Stimulated activated CD8-positive, alpha-beta memory T cell treated with anti-CD3 and anti-CD28 coated beads, Interleukin-7, amount 100 ng/mL, for 48 hours (primary cell): Measurements from ENCODE around the gene RRN3.
A peak's percentile ranks its signal among the peaks of the same experiment; 100 is the strongest.
"Not testable (repeated sequence)": the region's sequence is repeated elsewhere in the genome, so short reads cannot be mapped to it uniquely, and the experiment has no call there.

Experiments
- DNase-seq, 2 donors: peaks; one replicate each; pipeline ENCODE4 v3.0.0-alpha.2; 2020; ENCODE audit warnings: low read depth in 1 of 2; ENCODE audit errors: extremely low read depth in 1 of 2

The RRN3 gene

DNA sequence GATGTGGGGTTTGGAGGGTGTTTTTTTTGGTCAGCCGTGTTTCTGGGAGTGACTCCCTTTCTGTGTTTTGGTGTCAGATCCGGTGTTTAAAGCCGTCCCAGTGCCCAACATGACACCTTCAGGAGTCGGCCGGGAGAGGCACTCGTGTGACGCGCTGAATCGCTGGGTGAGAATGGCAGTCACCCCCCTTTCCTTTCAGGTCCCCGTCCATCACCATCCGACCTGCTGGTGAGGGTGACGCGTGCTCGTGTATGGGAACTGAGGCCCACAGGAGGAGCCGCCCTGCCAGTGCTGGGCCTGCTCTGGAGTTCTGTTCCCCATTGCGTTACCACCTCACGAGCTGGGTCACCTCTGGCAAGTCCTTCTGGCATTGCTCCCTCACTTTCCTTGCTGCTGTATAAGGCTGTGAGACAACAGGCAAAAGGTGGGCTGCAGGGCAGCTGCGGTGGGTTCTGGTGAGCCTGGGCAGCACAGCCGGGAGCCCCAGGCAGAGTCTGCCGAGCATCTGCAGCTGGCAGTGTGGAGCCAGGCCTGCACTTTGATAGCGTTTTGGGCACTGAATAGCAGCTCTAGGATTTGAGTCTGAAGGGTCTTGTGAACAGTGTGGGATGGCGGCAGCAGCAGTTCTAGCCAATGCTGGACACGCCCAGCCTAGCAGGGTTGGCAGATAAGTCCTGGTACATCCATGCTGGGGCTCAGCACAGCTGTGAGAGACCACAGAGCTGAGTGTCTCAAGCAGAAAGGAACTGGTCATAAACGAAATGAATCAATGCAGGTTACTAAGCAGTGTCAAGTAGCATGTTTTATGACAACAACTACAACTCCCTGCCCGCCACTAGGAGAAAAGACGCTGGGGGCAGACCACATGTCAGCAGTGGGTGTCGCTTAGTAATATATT, 65.0 kb downstream of the RRN3 start:
- not testable (repeated sequence) for DNase-seq

DNA sequence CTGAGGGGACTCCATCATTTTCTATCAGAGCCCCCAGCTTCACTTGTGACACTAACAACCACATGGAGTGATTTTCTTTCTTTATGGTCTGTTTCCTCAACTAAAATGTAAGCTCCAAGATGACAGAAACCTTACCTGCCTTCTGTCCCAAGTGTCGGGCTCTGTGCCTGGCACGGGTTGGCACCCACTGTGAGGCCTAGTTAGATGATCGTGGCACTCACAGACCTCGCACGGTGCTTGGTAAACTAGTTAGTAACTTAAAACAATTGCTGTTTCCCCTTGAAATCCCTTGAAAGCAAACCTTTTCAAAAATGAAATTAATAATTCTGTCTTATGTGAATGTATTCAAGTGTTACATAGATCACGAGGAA, 65.7 kb downstream of the RRN3 start:
- DNase-seq = not testable (repeated sequence)

DNA sequence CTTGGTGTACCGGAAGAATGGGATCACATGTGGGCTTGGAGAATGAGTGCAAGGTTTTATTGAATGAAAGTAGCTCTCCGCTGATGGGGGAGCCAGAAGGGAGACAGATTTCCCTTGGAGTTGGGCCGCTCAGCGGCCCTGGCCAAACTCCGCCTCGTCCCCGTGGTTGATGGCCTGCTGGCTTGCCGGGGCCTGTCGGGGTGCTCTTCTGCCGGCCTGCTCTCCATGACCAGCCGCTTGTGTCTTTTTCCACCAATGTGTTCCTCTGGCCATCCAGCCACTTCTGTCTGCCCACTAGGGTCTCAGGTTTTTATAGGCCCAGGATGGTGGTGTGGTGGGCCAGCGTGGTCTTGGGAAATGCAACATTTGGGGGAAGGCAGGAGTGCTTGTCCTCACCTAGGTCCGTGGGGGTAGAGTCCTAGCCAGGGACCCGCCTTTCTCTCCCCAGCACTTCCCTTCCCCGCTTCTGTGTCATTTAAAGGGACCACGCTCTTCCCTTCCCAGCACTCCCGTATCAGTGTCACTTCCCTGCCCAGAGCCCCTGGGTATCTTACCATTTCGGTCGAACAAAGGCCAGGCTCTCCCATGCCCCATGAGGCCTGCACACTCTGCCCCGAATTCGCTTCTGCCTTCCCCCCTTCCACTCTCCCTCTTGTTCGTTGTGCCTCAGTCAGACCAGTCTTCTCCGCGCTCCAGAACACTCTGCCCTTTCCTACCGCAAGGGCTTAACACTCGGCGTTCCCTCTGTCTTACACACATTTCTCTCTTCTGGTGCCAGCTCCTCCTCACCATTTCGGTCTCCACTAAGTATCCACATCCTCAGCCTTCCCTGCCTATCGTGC, 66.3 kb downstream of the RRN3 start:
- not testable (repeated sequence) for DNase-seq

DNA sequence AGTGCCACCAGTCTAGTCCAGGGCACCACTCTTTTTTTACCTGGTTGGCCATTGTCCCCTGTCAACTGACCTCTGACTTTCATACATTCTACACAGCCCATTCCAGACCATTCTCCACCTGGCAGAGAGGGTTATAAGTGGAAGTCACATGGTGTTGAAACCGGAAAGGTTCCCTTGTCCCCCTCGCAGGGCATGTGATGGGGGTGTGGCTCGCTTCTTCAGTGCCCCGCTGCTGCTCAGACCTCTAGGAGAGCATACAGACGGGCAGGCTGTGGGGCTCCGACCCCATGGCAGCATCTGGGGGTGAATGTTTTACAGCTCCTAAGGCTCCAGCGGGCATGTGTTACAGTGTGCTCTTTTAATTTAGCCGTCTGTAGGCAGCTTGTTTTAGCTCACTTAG, 67.0 kb downstream of the RRN3 start:
- DNase-seq = not testable (repeated sequence)

DNA sequence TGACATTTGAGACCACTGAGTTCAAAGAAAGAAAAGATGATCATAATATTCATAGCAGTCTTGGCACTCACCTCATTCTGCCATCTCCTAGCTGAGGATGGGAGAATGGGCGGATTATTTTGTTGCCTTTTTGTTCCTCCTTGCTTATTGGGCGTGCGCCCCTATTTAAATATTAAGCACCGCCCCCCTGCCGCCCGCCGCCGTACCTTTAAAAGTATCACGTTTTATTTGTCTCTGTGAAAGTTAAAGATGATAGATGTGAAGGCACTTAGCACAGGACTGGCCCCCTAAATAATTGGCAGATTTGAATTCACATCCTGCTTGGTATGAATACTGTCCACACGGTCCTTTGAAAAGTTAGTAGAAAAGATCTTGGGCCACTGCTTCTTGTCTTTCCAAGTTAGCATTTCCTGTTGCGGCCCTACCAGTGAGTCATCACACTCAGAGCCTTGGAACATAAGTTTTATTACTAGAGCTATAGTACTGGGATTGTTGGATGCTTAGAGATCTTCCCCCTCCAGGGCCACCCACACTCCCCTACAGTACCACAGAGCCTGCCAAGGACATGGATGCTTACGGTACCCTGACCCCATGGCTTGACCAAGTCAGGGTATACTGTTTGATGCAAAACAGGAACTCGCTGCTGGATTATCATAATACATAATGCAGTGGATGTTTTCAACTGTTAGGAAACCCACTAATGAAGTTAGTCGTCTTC, 68.7 kb downstream of the RRN3 start:
- DNase-seq = not testable (repeated sequence)

DNA sequence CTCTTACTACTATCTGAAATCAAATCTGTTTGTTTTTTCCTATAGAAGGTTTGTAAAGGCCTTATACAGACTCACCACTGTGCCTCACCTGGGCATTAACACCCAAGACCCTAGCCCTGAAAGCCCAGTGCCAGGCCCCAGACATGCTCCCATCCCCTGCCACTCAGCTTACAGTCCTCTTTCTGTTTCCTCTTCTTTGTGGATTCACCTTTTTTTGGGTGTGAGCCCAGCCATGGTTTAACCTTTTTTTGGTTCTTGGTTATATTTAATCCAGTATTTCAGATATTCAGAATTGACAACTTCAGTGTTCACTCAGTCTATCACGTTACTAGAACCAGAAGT, 69.2 kb downstream of the RRN3 start:
- DNase-seq = not testable (repeated sequence)

DNA sequence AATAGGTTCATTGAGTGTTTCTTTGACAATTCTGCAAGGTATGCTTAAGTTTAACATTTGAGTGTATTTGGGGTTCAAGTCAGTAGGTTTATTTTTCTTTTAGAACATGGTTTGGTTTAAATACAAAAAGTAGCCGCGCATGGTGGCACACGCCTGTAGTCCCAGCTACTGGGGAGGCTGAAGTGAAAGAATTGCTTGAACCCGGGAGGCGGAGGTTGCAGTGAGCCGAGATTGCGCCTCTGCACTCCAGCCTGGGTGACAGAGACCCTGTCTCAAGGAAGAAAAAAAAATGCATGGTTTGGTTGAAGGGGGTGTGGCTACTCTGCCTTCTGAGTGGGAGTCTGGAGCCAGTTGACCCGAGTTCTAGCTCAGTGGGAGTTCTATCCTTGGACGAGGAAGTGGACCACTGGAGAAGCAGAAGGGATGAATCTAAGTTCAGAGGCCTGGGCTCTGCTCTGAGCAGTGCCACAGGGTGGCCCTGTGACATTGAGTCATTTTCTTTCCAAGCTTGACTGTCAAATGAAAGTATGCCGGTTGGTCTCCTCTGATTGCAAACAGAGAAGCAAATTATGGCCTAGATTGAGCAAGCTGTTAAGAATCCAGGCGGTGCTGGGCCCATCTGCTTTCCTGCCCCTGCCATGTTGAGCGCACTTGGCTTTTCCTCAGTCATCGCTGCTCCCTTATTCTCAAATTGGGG, 70.5 kb downstream of the RRN3 start:
- not testable (repeated sequence) for DNase-seq

DNA sequence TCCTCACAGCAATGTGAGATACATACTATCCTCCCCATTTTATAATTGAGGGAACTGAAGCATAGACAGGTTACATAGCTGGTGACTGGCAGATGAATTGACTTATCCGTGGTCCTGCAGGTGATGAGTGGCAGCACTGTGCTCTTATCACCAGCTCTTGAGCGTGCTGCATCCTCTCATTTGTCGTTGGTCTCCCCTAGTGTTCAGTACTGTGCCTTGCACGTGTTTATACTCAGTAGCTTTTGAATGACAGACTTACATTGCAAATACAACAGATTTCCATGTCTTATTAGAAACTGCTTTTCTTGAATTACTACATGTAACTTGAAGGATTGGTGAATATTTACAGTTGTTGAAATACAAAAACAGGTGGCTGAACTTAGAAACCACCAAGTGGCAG, 71.9 kb downstream of the RRN3 start:
- DNase-seq = peak in 1 of 2 donors; percentile 12

DNA sequence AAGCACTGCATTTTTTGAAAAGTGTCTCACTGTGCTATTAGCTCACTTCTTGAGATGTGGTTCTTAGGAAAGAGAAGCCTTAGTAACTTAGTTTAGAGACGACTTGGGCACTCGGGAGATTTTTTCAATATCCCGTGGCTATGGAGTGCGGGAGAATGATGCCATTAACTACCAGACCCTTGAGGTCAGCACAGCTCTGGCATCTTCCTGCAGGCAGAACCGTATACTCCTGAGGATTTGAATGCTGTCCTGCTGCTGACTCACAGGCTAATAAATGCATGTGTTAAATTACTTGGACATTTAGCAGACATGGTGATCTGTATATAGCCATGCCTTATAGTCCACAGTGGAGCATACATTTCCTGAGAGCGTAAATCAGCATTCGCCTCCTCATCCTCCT, 72.6 kb downstream of the RRN3 start:
- DNase-seq = not testable (repeated sequence)

DNA sequence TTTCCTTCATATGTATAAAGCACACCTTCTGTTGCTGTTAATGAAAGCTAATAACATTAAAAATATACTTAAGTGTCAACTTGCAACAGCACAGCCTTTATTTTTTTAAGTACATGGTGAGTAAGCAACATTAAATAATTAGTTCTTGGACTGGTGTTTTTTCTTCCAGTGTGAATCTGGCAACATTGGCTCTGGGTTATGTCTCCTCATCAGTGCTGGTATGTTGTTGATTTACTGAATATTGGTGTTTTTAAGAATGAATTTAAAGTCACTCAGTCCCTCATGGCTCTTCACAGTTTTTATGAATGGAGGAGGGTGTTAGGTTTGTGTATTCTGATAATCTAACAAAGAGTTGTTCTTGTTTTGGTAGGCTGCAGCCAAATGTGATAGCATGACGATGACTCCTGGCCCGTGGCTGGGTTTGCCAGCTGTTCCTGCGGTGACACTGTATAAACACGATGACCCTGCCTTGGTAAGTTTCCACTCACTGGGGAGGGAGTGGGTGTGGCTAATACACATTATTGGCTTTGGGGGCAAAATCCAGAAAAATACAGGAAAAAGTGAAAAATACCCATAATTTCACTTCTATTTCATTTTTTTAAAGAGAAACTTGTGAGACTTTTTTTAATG, 77.0 kb downstream of the RRN3 start:
- not testable (repeated sequence) for DNase-seq

DNA sequence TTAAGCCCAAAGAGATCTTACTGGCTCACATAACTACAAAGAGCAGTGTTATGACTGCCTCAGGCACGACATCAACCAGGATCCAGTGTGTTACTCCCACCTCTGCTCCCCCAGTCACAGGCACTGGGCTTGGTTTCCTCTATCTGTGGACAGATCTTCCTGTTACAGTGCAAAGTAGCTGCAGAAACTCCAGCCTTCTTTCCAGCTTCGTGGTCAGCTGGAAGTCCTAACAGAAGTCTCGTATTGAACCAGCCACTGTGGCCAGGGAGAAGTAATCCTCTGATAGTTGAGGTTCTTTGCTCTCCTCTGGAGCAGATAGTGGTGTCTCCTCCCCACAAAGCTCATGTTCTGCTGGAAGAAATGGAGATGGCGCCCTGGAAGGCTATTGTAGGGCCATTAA, 77.7 kb downstream of the RRN3 start:
- DNase-seq = not testable (repeated sequence)

DNA sequence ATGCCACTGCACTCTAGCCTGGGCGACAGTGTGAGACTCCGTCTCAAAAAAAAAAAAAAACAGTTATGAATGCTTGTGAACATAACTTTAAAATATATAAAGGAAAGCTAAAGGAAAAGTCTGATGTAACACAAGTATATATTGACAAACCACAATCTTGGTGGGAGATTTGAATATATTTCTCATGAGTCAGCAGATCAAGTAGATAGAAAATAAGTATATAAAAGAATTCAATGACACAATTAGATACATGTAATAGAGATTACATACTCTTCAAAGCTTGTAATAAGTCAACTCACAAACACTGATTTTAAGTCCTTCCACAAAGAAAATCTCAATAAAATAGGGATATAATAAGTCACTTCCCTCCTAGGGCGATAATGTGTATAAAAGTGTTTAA, 78.4 kb downstream of the RRN3 start:
- DNase-seq = not testable (repeated sequence)

DNA sequence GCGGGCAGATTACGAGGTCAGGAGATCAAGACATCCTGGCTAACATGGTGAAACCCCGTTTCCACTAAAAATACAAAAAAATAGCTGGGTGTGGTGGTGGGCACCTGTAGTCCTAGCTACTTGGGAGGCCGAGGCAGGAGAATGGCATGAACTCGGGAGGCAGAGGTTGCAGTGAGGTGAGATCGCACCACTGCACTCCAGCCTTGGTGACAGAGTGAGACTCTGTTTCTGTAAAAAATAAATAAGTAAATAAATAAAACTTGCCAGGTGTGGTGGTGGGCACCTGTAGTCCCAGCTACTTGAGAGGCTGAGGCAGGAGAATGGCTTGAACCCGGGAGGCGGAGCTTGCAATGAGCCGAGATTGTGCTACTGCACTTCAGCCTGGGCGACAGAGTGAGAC, 81.1 kb downstream of the RRN3 start:
- not testable (repeated sequence) for DNase-seq
